OCI-LY7 (cell line): ENCODE data around the gene ZNF407. TPM values are rescaled to one million over a fixed set of nuclear protein-coding genes. Genes with fewer than 3 reads are reported as not detected.

ENCODE experiments used
- BruUV-seq: library from RNA; stranded (reverse); fragments of 400-500 nt; replicated peaks from 2 replicates; lab custom pipeline; 2021; lab: Mats Ljungman, UMichigan
- CTCF ChIA-PET: fragments of 300-600 bp; sonication (Branson Sonifier 250); formaldehyde crosslinking; loops from one replicate; lab custom pipeline; 2022; ENCODE audit warnings: antibody characterized with exemption; ENCODE audit not compliant: unreplicated experiment; lab: Charles Lee
- POLR2A ChIA-PET: fragments of 300-600 bp; sonication (Branson Sonifier 250); formaldehyde crosslinking; loops from one replicate; lab custom pipeline; 2022; ENCODE audit warnings: antibody characterized with exemption; lab: Charles Lee
- DNase-seq: peaks from one replicate; pipeline ENCODE4 v3.0.0-alpha.2; 2015; ENCODE audit warnings: low spot score
- H2AFZ ChIP-seq: fragments of 200-600 bp; sonication (generic), shearing (Covaris generic); 2 replicates; pipeline ENCODE4 v1.6.1; 2014; ENCODE audit warnings: mild to moderate bottlenecking, antibody characterized with exemption, low read length, moderate library complexity
- H3K27ac ChIP-seq: fragments of 200-600 bp; sonication (generic); 2 replicates; pipeline ENCODE4 v1.5.1; 2014; ENCODE audit warnings: mixed run types, low read depth, mild to moderate bottlenecking, moderate library complexity, low read length, inconsistent platforms; ENCODE audit not compliant: poor library complexity, severe bottlenecking
- H3K36me3 ChIP-seq: fragments of 200-600 bp; sonication (generic); 2 replicates; pipeline ENCODE4 v1.6.1; 2014; ENCODE audit warnings: mild to moderate bottlenecking, antibody characterized with exemption, low read length, moderate library complexity, mixed read lengths; ENCODE audit not compliant: insufficient read depth
- H3K4me1 ChIP-seq: fragments of 200-600 bp; sonication (generic); 2 replicates; pipeline ENCODE4 v1.5.1; 2014; ENCODE audit warnings: mild to moderate bottlenecking, low read length; ENCODE audit not compliant: insufficient read depth, poor library complexity, severe bottlenecking
- H3K4me2 ChIP-seq: fragments of 200-600 bp; sonication (generic); 2 replicates; pipeline ENCODE4 v1.6.1; 2014; ENCODE audit warnings: mild to moderate bottlenecking, low read length
- H3K4me3 ChIP-seq: fragments of 200-600 bp; sonication (generic); 2 replicates; pipeline ENCODE4 v1.5.1; 2014; ENCODE audit warnings: mild to moderate bottlenecking, low read depth, low read length; ENCODE audit not compliant: poor library complexity, severe bottlenecking
- H3K79me2 ChIP-seq: fragments of 200-600 bp; sonication (generic); 2 replicates; pipeline ENCODE4 v1.6.1; 2016; ENCODE audit warnings: low read depth, mild to moderate bottlenecking, low read length, moderate library complexity, mixed read lengths; ENCODE audit not compliant: insufficient read depth
- H3K9me2 ChIP-seq: fragments of 200-600 bp; sonication (generic); 2 replicates; pipeline ENCODE4 v1.6.1; 2016; ENCODE audit warnings: mild to moderate bottlenecking, low read length, mixed read lengths; ENCODE audit not compliant: insufficient read depth
- H3K9me3 ChIP-seq: fragments of 200-600 bp; sonication (generic); 2 replicates; pipeline ENCODE4 v1.6.1; 2014; ENCODE audit warnings: mild to moderate bottlenecking, mixed run types, low read length, mixed read lengths
- H4K20me1 ChIP-seq: fragments of 200-600 bp; sonication (generic); 2 replicates; pipeline ENCODE4 v1.6.1; 2014; ENCODE audit warnings: mild to moderate bottlenecking, antibody characterized with exemption, low read length, moderate library complexity, mixed read lengths; ENCODE audit not compliant: insufficient read depth
- EZH2phosphoT487 ChIP-seq: fragments of 200-600 bp; sonication (generic); IDR thresholded peaks from 2 replicates; pipeline ENCODE4 v1.6.1; 2018; ENCODE audit warnings: low read depth, borderline replicate concordance, mild to moderate bottlenecking, mixed run types, antibody characterized with exemption, low read length, moderate library complexity, mixed read lengths
- intact Hi-C: fragments of 100-400 bp; cut with micrococcal nuclease; formaldehyde crosslinking; loops from one replicate; pipeline ENCODE4 v1.10.0; 2022; ENCODE audit not compliant: unreplicated experiment
- total RNA-seq, 2 experiments: library from RNA; depleted of rRNA in 1 of 2; stranded (reverse); fragments of >200 nt in 1 of 2; shearing (Covaris generic) in 1 of 2; gene quantifications; 2 replicates each; pipeline ENCODE4 v1.2.3, GENCODE V29; 2014 to 2022
- TF ChIP-seq, protein P1 (sequence below): fragments of 200-600 bp; sonication (generic); conservative IDR thresholded peaks from 2 replicates; pipeline ENCODE4 v1.5.1; 2014; ENCODE audit warnings: mild to moderate bottlenecking, antibody characterized with exemption, low read length, moderate library complexity, mixed read lengths

Gene ZNF407
- total RNA-seq, 2 experiments from 2014 or later: 8.9 to 11.9 TPM

- ChIA-PET CTCF (no interaction called here), POLR2A (no interaction called here)
- Histone ChIP-seq H3K36me3 (peaks cover 5% of the 10 kb centered on the region), H3K27ac (peak overlapping the region; percentile 76), H3K9me2 (no peaks in the 10 kb centered on the region), H4K20me1 (no peaks in the 10 kb centered on the region), H3K9me3 (no peaks in the 10 kb centered on the region), H2AFZ (peak overlapping the region; percentile 67), H3K4me2 (peak overlapping the region; percentile 92), H3K4me3 (peak overlapping the region; percentile 77), H3K79me2 (peaks cover 43% of the 10 kb centered on the region), H3K4me1 (peaks cover 23% of the 10 kb centered on the region)
- TF ChIP-seq EZH2phosphoT487: no peak
- TF ChIP-seq, protein P1, sequence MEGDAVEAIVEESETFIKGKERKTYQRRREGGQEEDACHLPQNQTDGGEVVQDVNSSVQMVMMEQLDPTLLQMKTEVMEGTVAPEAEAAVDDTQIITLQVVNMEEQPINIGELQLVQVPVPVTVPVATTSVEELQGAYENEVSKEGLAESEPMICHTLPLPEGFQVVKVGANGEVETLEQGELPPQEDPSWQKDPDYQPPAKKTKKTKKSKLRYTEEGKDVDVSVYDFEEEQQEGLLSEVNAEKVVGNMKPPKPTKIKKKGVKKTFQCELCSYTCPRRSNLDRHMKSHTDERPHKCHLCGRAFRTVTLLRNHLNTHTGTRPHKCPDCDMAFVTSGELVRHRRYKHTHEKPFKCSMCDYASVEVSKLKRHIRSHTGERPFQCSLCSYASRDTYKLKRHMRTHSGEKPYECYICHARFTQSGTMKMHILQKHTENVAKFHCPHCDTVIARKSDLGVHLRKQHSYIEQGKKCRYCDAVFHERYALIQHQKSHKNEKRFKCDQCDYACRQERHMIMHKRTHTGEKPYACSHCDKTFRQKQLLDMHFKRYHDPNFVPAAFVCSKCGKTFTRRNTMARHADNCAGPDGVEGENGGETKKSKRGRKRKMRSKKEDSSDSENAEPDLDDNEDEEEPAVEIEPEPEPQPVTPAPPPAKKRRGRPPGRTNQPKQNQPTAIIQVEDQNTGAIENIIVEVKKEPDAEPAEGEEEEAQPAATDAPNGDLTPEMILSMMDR: no peak
- DNase-seq: peak; percentile 70
- BruUV-seq: no TSS peak
- intact Hi-C loops: loop anchor here (5.0 kb wide), 2 partner anchors 101 to 609 kb away; partner anchors contain the start of genes CNDP2 and PTGR3
Observed at GRCh38 chr18:74598350-74599001, 806 bp downstream of the ZNF407 start.

GRCh38 chr18:74604361-74604760 lies 6.7 kb downstream of the ZNF407 start:
- no peaks in the 10 kb centered on the region; the same call in 1 of the 2 replicates for H3K36me3 ChIP-seq
- H3K4me3 ChIP-seq: no peak overlapping the region
- no peaks in the 10 kb centered on the region for H4K20me1 ChIP-seq
- TF ChIP-seq, protein P1: no peak
- no peak for TF ChIP-seq EZH2phosphoT487
- intact Hi-C loops: no loop called here
- H3K4me1 ChIP-seq: peaks cover under 1% of the 10 kb centered on the region
- no TSS peak for BruUV-seq
- H3K9me2 ChIP-seq: no peaks in the 10 kb centered on the region
- no peak overlapping the region for H2AFZ ChIP-seq
- H3K9me3 ChIP-seq: no peaks in the 10 kb centered on the region
- H3K27ac ChIP-seq: no peak overlapping the region
- H3K79me2 ChIP-seq: peaks cover 16% of the 10 kb centered on the region
- ChIA-PET CTCF (no interaction called here), POLR2A (no interaction called here)
- H3K4me2 ChIP-seq: no peak overlapping the region
- no peak for DNase-seq

GRCh38 chr18:74604774-74605173 lies 7.1 kb downstream of the ZNF407 start:
- TF ChIP-seq EZH2phosphoT487: no peak
- TF ChIP-seq, protein P1: no peak
- Histone ChIP-seq H3K4me3 (no peak overlapping the region), H2AFZ (no peak overlapping the region), H3K9me2 (no peaks in the 10 kb centered on the region), H3K27ac (no peak overlapping the region), H4K20me1 (no peaks in the 10 kb centered on the region), H3K4me2 (no peak overlapping the region), H3K9me3 (no peaks in the 10 kb centered on the region), H3K4me1 (no peaks in the 10 kb centered on the region), H3K36me3 (no peaks in the 10 kb centered on the region; the same call in 1 of the 2 replicates), H3K79me2 (peaks cover 12% of the 10 kb centered on the region)
- no TSS peak for BruUV-seq
- POLR2A ChIA-PET: no interaction called here
- no peak for DNase-seq
- intact Hi-C loops: no loop called here
- CTCF ChIA-PET: no interaction called here
